GM21526 (cell line): Measurements from ENCODE around the gene CDHR5.

Source experiments
- ATAC-seq: cut with Tn5 transposase; IDR thresholded peaks from one replicate; pipeline ENCODE4 v1.9.1; 2021; ENCODE audit warnings: moderate library complexity; ENCODE audit not compliant: unreplicated experiment, low FRiP score

Gene CDHR5

DNA sequence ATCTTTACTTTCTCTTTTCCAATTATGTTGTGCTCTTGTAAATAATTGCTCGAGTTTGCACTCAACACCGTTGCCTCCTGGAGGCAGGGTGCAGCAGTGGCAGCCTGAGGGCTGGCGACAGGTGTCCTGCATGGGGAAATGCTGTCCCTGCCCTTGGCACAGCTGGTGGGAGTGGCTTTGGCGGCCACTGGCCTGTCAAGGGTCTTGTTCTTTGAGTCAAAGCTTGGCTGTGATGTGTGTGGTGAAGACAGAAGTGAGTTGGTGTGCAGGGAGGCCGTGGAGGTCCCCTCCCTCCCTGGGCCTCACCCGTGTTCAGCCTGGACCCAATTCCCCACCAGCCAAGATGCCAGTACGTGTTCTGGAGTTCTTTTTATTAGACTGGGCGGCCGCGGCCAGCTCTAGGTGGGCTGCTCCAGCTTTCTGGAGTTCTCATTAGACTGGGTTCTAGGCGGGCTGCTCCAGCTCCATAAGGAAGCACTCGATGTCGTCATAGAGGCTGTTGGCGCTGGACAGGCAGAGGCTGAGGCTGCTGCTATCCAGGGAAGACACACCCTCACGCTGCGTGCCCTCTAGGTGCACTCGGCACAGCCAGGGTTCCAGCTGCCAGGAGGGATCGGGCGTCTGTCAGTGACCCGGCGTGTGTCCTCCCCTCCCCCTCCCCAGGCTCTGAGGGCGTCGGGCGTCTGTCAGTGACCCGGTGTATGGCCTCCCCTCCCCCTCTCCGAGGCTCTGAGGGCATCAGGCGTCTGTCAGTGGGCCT, 12.4 kb downstream of the CDHR5 start:
- ATAC-seq: no peak

DNA sequence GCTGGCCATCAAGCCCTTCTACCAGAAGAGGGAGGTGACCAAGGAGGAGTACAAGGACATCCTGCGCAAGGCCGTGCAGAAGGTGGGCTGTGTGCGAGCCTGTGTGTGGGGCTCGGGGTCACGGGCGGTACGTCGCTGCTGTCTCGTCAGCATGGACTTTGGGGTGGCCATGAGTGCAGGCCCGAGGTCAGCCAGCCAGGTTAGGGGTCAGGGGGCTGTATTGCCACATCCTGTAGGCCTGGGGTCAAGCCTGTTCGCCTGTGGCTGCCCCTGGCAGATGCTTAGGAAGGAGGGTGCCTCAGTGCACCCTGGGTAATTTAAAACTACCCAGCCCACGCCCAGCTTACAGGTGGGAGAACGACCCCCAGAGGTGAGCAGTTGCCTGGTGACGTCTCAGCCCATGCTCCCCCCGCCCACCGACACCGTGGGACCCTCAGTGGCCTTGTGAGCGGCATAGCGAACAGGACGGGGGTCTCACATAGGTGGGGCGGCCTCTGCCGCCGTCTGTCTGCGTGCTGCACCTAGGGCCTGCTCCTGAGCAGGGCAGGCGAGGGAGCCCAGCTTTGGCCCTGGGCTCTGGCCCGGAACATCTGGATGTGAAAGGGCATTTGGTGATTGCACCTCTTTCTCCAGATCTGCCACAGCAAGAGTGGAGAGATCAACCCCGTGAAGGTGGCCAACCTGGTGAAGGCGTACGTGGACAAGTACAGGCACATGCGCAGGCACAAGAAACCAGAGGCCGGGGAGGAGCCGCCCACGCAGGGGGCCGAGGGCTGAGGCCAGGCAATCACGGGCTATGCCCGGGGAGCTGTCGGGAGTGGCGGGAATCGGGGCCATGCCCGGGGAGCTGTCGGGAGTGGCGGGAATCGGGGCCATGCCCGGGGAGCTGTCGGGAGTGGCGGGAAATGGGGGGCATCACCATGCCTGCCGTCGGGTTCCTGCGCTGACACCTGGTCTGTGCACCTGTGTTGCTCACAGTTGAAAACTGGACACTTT, 13.5 kb downstream of the CDHR5 start:
- ATAC-seq: no peak

DNA sequence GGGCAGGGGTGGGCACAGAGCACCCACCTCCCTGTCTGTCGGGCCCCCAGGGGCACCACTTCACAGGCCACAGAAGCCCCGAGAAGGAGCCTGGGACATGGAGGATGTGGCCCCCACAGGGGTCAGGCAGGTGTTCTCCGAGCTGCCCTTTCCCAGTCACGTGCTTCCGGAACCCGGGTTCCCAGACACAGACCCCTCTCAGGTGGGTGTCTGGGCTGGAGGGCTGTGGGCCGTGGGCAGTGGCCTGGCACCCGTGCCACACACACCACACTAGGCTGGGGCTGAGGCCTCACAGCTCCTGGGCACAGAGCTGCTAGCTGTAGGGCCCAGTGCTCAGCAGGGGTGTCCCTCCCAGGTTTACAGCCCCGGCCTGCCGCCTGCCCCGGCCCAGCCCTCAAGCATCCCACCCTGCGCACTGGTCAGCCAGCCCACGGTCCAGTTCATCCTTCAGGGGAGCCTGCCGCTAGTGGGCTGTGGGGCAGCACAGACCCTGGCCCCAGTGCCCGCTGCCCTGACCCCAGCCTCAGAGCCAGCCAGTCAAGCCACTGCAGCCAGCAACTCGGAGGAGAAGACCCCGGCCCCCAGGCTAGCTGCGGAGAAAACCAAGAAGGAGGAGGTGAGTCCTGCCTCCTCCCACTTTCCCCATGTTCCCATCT, 14.5 kb downstream of the CDHR5 start:
- ATAC-seq: no peak

DNA sequence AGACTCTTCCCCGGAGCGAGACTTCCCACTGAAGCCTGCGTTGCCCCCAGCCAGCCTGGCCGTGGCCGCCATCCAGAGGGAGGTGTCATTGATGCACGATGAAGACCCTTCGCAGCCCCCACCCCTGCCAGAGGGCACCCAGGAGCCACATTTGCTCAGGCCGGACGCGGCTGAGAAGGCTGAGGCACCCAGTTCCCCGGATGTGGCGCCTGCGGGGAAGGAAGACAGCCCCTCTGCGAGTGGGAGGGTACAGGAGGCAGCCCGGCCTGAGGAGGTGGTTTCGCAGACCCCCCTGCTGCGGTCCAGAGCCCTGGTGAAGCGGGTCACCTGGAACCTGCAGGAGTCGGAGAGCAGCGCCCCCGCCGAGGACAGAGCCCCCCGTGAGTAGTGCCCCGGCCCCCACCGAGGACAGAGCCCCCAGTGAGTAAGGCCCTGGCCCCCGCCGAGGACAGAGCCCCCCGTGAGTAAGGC, 15.4 kb downstream of the CDHR5 start:
- ATAC-seq: no peak

DNA sequence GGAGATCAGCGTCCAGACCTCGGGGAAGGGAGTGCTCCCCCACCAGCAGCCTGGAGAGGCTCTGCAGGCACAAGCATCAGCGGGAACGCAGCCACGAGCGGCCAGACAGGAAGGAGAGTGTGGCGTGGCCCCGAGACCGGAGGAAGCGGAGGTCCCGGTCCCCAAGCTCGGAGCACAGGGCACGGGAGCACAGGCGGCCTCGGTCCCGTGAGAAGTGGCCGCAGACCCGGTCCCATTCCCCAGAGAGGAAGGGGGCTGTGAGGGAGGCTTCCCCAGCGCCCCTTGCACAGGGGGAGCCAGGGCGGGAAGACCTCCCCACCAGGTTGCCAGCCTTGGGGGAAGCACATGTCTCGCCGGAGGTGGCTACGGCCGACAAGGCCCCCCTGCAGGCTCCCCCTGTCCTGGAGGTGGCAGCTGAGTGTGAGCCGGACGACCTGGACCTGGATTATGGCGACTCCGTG, 15.9 kb downstream of the CDHR5 start:
- ATAC-seq: no peak

DNA sequence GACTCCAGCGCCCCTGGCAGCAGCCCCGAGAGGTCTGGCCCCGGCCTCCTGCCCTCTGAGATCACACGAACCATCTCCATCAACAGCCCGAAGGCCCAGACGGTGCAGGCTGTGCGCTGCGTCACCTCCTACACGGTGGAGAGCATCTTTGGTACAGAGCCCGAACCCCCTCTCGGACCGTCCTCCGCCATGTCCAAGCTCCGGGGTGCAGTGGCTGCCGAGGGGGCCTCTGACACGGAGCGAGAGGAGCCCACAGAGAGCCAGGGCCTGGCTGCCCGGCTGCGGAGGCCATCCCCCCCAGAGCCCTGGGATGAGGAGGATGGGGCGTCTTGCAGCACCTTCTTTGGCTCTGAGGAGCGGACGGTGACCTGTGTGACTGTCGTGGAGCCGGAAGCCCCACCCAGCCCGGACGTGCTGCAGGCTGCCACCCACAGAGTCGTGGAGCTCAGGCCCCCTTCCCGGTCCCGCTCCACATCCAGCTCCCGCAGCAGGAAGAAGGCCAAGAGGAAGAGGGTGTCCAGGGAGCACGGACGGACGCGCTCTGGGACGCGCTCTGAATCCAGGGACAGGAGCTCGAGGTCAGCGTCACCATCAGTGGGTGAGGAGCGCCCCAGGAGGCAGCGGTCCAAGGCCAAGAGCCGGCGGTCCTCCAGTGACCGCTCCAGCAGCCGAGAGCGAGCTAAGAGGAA, 16.6 kb downstream of the CDHR5 start:
- no peak for ATAC-seq

DNA sequence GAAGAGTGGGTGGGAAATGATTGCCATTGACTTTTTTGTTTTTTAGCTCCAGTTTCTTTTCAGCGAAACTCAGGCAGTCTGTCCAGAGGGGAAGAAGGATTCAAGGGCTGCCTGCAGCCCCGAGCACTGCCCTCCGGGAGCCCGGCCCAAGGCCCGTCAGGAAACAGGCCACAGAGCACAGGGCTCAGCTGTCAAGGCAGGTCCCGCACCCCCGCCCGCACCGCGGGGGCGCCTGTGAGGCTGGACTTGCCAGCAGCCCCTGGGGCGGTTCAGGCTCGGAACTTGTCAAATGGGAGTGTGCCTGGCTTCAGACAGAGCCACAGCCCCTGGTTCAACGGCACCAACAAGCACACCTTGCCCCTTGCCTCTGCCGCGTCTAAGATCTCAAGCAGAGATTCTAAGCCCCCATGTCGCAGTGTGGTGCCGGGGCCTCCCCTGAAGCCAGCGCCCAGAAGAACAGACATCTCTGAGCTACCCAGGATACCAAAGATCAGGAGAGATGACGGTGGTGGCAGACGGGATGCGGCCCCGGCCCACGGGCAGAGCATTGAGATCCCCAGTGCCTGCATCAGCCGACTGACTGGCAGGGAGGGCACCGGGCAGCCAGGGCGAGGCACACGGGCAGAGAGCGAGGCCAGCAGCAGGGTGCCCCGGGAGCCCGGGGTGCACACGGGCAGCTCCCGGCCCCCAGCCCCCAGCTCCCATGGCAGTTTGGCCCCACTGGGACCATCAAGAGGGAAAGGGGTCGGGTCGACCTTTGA, 17.6 kb downstream of the CDHR5 start:
- no peak for ATAC-seq

DNA sequence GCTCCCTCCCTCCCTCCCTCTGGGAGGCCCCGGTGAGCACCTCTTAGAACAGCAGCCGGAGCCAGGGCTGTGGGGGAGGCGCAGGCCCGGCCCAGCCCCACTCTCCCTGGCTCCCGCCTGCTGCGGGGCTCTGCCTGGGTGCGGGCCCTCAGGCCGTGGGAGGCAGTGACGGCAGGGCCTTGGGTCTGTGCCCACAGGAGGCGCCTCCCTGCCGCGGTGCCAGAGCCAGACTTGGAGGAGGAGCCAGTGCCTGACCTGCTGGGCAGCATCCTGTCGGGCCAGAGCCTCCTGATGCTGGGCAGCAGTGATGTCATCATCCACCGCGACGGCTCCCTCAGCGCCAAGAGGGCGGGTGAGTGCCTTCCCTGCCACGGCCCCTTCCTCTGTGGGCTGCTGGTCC, 18.5 kb downstream of the CDHR5 start:
- ATAC-seq: no peak

DNA sequence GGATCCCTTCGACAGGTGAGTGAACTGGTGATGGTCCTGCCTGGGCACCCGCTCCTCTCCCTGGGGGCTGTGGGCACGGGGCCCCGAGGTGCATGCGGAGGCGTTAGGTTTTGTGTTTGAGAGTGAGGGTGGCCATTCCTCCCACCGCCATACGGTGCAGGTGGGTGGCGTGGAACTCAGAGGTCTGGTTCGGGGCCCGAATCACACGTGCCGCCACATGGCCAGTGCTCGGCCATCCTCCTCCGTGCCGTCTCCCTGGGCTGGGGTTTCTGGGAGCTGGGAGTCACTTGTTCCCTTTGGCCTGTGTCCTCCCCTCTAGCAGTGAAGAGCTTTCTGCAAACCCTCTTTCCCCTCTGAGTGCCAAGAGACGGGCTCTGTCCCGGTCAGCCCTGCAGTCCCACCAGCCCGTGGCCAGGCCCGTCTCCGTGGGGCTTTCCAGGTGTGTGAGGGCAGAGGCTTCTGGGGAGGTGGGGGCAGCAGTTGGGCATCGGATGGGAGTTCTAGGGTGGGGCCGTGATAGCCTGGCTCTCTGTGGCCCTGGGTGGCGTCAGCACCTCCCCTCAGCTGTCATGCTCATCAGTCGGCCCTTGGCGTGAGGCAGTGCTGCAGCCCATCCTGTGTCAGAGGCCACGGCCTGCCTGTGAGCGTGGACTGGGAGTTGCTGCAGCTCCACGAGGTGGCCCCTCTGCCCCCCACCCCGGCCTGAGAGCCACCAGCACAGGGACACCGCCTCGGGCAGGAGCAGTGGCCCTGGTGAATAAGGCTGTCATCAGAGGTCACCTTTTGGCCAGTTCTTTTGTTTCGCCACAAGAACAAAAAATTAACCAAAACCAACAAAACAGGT, 19.2 kb downstream of the CDHR5 start:
- no peak for ATAC-seq

DNA sequence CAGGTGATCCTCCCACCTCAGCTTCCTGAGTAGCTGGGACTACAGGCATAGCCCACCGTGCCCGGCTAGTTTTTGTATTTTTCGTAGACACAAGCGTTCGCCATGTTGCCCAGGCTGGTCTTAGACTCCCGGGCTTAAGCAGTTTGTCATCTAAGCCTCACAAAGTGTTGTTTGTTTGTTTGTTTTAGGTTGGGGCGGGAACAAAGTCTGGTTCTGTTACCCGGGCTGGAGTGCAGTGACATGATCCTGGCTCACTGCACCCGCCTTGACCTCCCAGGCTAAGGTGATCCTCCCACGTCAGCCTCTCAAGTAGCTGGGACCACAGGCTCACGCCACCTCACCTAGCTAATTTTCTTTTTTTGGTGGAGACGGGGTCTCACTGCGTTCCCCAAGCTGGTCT, 21.6 kb downstream of the CDHR5 start:
- ATAC-seq: no peak

DNA sequence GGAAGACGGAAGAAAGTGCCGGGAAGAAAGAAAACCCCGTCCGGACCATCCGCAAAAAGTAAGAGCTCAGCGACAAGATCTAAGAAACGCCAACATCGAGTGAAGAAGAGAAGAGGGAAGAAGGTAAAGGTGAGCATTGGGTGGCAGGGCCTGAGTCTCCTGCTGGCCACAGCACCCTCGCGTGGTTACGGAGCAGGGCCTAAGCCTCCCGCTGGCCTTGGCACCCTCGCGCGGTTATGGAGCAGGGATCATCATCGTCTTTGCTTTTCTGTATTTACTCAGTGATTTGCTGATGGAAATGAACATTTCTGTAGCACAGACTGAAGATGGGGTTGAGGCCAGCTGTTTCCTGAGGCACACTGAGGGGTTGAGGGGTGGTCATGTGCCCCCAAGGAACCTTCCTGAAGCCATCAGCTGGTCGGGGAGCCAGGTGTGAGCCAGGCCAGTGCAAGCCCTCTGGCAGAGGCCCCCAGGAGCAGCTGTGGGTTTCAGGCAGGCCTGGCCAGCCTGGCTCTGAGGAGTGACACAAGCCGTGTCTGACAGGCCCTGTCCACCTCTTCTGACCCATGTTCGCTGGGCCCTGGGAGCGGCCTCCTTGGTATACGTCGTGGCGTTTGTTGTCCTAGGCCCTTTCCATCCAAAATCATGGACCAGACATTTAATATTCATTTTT, 23.0 kb downstream of the CDHR5 start:
- ATAC-seq: no peak

DNA sequence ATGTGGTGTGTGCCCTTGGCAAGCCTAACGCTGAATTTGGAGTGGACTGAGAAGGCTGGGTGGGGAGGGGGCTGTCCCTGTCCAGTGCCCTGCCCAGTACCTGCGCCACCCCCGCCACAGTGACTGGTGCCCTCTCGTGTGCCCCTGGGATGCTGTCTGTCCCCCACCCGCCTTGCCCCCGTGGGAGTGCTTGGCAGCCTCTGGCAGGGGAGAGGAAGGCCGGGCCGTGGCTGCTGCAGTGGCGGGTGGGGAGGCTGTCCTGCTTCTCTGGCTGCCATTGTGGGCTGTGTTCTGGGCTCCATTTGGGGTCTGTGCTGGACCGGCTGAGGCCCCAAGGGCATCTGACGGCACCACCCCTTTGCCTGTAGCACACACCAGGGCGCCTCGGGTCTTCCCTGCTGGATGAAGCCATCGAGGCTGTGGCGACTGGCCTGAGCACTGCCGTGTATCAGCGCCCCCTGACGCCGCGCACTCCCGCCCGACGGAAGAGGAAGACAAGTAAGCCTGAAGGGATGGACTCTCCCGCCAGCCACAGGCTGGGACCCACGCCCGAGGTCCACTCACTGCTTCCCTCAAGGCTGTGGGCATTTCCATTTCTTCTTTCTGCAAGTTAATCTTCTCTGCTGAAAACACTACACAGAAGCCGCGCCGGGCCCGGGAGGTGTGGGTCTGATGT, 26.6 kb downstream of the CDHR5 start:
- ATAC-seq: no peak

DNA sequence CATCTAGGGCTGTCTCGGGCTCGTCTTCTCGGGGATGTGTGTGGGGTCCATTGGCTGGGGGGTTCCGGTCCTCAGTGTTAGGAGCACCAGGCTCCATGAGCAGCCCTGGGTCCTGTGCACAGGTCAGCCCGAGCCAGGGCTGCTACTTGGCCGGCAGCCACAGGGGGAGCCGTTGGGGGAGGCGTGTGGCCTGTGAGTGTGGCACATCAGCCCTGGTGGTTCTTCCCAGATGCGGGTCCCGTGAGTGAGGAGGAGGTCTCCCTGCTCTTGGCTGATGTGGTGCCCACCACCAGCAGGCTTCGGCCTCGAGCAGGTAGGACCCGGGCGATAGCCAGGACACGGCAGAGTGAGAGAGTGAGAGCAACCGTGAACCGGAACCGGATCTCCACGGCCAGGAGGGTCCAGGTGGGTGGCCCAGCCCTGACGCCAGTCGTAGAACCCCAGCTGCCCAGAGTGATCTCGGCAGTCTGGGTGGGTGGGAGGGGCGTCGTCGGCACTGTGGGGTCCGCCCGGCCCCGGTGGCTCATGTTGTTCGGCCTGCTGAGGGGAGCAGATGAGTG, 27.5 kb downstream of the CDHR5 start:
- no peak for ATAC-seq

DNA sequence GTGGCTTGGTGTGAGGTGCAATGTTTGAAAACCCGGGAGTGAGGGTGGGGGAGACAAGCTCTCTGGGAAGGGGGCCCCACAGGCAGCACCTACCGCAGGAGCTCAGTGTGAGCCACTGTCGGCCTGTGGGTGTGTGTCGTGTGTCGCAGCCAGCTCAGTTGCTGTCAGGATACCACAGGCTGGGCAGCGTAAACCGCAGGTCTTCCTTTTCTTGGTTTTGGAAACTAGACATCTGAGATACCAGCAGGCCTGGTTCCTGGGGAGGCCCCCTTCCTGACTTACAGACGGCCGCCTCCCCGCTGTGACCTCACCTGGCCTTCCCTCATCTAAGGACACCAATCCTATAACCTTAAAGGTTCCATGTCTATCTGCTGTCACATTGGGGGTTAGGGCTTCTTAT, 28.4 kb downstream of the CDHR5 start:
- ATAC-seq: no peak

DNA sequence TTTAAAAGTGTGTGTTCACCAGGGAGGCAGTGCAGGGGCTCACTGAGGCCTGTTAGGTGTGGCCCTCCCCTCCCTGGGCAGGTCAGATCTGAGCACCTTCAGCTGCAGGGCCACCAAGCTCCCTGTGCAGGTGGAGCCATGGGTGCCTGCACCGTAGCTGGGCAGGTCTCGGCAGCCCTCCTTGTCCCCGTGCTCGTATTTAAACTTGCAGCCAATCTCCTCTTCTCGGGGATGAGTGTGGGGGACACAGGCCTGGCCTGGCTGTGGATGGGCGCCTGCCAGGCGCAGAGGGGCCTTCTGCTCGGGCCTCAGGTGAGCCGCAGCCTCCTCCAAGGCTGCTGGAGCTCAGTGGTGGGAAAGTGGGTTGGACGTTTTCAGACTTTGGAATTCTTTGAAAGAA, 29.4 kb downstream of the CDHR5 start:
- ATAC-seq: no peak

DNA sequence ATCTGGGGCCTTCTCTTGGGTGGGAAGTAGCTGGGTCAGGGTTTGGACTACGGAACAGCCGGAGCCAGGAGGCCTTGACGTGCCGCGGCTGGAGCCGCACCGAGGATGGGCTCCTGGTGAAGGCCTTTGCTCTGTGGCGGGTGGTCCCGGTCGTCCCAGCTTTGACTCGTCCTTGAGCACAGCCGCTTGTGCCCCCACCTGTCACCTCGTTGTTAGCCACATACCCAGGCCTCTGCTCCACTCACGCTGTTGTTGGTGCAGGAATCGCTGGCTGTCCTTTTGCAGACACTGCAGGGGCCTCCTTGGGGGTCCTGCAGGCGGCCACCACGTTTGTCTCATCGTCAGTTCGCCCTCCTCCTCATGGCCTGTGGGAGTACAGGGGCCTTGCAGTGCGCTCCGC, 31.4 kb downstream of the CDHR5 start:
- no peak for ATAC-seq

DNA sequence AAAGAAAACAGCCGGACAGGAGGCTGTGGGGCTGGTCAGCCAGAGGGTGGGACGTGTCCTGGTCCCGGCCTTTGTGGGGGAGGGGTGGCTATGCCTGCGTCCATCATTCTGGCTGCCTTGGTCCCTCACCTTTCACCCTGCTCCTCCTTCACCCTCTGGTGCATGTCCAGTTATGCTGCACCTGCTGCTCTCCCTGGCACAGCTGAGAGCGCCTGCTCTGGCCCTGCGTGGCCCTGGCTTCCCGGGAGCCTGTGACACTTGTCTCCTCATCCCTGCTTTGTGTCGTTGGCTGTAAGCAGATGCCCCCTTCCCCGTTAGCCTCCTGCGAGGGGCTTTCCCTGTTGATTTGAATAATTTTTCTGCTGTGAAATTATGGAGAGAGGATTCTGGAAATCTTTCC, 31.8 kb downstream of the CDHR5 start:
- no peak for ATAC-seq
